ENCODE results near the gene FSCN2.

Gene FSCN2

GRCh38 chr17:81520021-81520901, 7.9 kb upstream of the FSCN2 start:
- Histone ChIP-seq H2AK5ac (ENCODE audit: low read length) (no peak overlapping the region), H3K36me3 (ENCODE audit: control insufficient read depth, insufficient read depth, low read length) (no peaks in the 10 kb centered on the region), H3K18ac (ENCODE audit: low read length) (no peak overlapping the region), H3K27ac (ENCODE audit: low read depth, low read length) (no peak overlapping the region), H2BK15ac (replicated peaks; ENCODE audit: low read depth) (no peak overlapping the region), H3K4ac (ENCODE audit: low read depth, low read length) (no peak overlapping the region), H3K27me3 (ENCODE audit: insufficient read depth, low read length, poor library complexity) (no peaks in the 10 kb centered on the region), H3K79me1 (ENCODE audit: low read length) (peaks cover 3% of the 10 kb centered on the region), H2BK120ac (ENCODE audit: low read depth, low read length) (no peak overlapping the region), H4K8ac (ENCODE audit: low read depth, low read length) (no peak overlapping the region), H3K56ac (ENCODE audit: low read length) (no peak overlapping the region), H3K23ac (ENCODE audit: low read length) (no peak overlapping the region), H2BK5ac (ENCODE audit: low read length) (no peak overlapping the region), H3K79me2 (ENCODE audit: control insufficient read depth, insufficient read depth, low read length) (peaks cover 16% of the 10 kb centered on the region), H3K4me1 (ENCODE audit: control insufficient read depth, low read depth, low read length) (peaks cover 12% of the 10 kb centered on the region), H4K5ac (ENCODE audit: low read length) (no peak overlapping the region), H3K4me3 (ENCODE audit: low read length) (no peak overlapping the region), H3K9ac (ENCODE audit: low read length) (no peak overlapping the region), H3K4me2 (ENCODE audit: low read length) (no peak overlapping the region)
- DNase-seq = no peak
- no CpG with 5 or more reads among the region's 14 CpGs for WGBS (ENCODE audit: extremely low coverage, insufficient coverage, low lambda C conversion rate)

GRCh38 chr17:81522491-81523401, 5.4 kb upstream of the FSCN2 start:
- H3K56ac ChIP-seq (ENCODE audit: low read length) = no peak overlapping the region
- no CpG with 5 or more reads among the region's 26 CpGs for WGBS (ENCODE audit: extremely low coverage, insufficient coverage, low lambda C conversion rate)

GRCh38 chr17:81523402-81524038, 4.7 kb upstream of the FSCN2 start:
- WGBS (ENCODE audit: extremely low coverage, insufficient coverage, low lambda C conversion rate) = no CpG with 5 or more reads among the region's 17 CpGs
- no peak overlapping the region for H3K9ac ChIP-seq (ENCODE audit: low read length)
- no peaks in the 10 kb centered on the region for H3K36me3 ChIP-seq (ENCODE audit: control insufficient read depth, insufficient read depth, low read length)
- peaks cover 2% of the 10 kb centered on the region for H3K4me1 ChIP-seq (ENCODE audit: control insufficient read depth, low read depth, low read length)
- no peak overlapping the region for H3K18ac ChIP-seq (ENCODE audit: low read length)
- H3K27me3 ChIP-seq (ENCODE audit: insufficient read depth, low read length, poor library complexity) = no peaks in the 10 kb centered on the region
- peak overlapping the region; percentile 37 for H3K56ac ChIP-seq (ENCODE audit: low read length)
- no peak overlapping the region for H3K4me3 ChIP-seq (ENCODE audit: low read length)
- no peak overlapping the region for H4K8ac ChIP-seq (ENCODE audit: low read depth, low read length)
- no peak overlapping the region for H2BK5ac ChIP-seq (ENCODE audit: low read length)
- H2BK120ac ChIP-seq (ENCODE audit: low read depth, low read length) = no peak overlapping the region
- no peak overlapping the region for H3K4ac ChIP-seq (ENCODE audit: low read depth, low read length)
- H3K4me2 ChIP-seq (ENCODE audit: low read length) = no peak overlapping the region
- no peaks in the 10 kb centered on the region for H3K79me2 ChIP-seq (ENCODE audit: control insufficient read depth, insufficient read depth, low read length)
- H4K5ac ChIP-seq (ENCODE audit: low read length) = no peak overlapping the region
- H2AK5ac ChIP-seq (ENCODE audit: low read length) = no peak overlapping the region
- DNase-seq = no peak
- no peak overlapping the region for H3K23ac ChIP-seq (ENCODE audit: low read length)
- no peaks in the 10 kb centered on the region for H3K79me1 ChIP-seq (ENCODE audit: low read length)
- H3K27ac ChIP-seq (ENCODE audit: low read depth, low read length) = no peak overlapping the region
- H2BK15ac ChIP-seq (replicated peaks; ENCODE audit: low read depth) = no peak overlapping the region

More at GRCh38 chr17:81522491-81523401, 5.4 kb upstream of the FSCN2 start:
- H3K27ac ChIP-seq (ENCODE audit: low read depth, low read length) = no peak overlapping the region
- no peak overlapping the region for H2BK5ac ChIP-seq (ENCODE audit: low read length)
- H3K79me1 ChIP-seq (ENCODE audit: low read length) = no peaks in the 10 kb centered on the region
- no peak overlapping the region for H2BK120ac ChIP-seq (ENCODE audit: low read depth, low read length)
- H3K79me2 ChIP-seq (ENCODE audit: control insufficient read depth, insufficient read depth, low read length) = no peaks in the 10 kb centered on the region
- DNase-seq = peak; percentile 93
- no peak overlapping the region for H4K8ac ChIP-seq (ENCODE audit: low read depth, low read length)
- no peak overlapping the region for H4K5ac ChIP-seq (ENCODE audit: low read length)
- no peaks in the 10 kb centered on the region for H3K27me3 ChIP-seq (ENCODE audit: insufficient read depth, low read length, poor library complexity)
- H3K4ac ChIP-seq (ENCODE audit: low read depth, low read length) = no peak overlapping the region
- H3K4me1 ChIP-seq (ENCODE audit: control insufficient read depth, low read depth, low read length) = peaks cover 6% of the 10 kb centered on the region
- no peak overlapping the region for H3K4me3 ChIP-seq (ENCODE audit: low read length)
- no peak overlapping the region for H3K23ac ChIP-seq (ENCODE audit: low read length)
- H3K4me2 ChIP-seq (ENCODE audit: low read length) = no peak overlapping the region
- H2AK5ac ChIP-seq (ENCODE audit: low read length) = no peak overlapping the region
- H3K9ac ChIP-seq (ENCODE audit: low read length) = no peak overlapping the region
- no peak overlapping the region for H2BK15ac ChIP-seq (replicated peaks; ENCODE audit: low read depth)
- no peaks in the 10 kb centered on the region for H3K36me3 ChIP-seq (ENCODE audit: control insufficient read depth, insufficient read depth, low read length)
- H3K18ac ChIP-seq (ENCODE audit: low read length) = no peak overlapping the region

- WGBS (ENCODE audit: extremely low coverage, insufficient coverage, low lambda C conversion rate) = no CpG with 5 or more reads among the region's 18 CpGs
- Histone ChIP-seq H3K18ac (ENCODE audit: low read length) (no peak overlapping the region), H4K5ac (ENCODE audit: low read length) (no peak overlapping the region)
These were observed 3.9 kb upstream of the FSCN2 start for GRCh38 chr17:81524039-81524864.

GRCh38 chr17:81524865-81525159, 3.4 kb upstream of the FSCN2 start:
- Histone ChIP-seq H3K9ac (ENCODE audit: low read length) (no peak overlapping the region), H4K8ac (ENCODE audit: low read depth, low read length) (no peak overlapping the region), H3K4me3 (ENCODE audit: low read length) (no peak overlapping the region), H3K4me2 (ENCODE audit: low read length) (no peak overlapping the region), H3K79me2 (ENCODE audit: control insufficient read depth, insufficient read depth, low read length) (no peaks in the 10 kb centered on the region), H3K56ac (ENCODE audit: low read length) (no peak overlapping the region), H3K18ac (ENCODE audit: low read length) (no peak overlapping the region), H2BK120ac (ENCODE audit: low read depth, low read length) (no peak overlapping the region), H3K4me1 (ENCODE audit: control insufficient read depth, low read depth, low read length) (no peaks in the 10 kb centered on the region), H3K79me1 (ENCODE audit: low read length) (no peaks in the 10 kb centered on the region), H4K5ac (ENCODE audit: low read length) (no peak overlapping the region), H2BK5ac (ENCODE audit: low read length) (no peak overlapping the region), H2BK15ac (replicated peaks; ENCODE audit: low read depth) (no peak overlapping the region), H3K27ac (ENCODE audit: low read depth, low read length) (no peak overlapping the region), H3K36me3 (ENCODE audit: control insufficient read depth, insufficient read depth, low read length) (no peaks in the 10 kb centered on the region), H3K4ac (ENCODE audit: low read depth, low read length) (no peak overlapping the region), H3K27me3 (ENCODE audit: insufficient read depth, low read length, poor library complexity) (no peaks in the 10 kb centered on the region), H3K23ac (ENCODE audit: low read length) (no peak overlapping the region), H2AK5ac (ENCODE audit: low read length) (no peak overlapping the region)
- DNase-seq = no peak
- no CpG with 5 or more reads among the region's 8 CpGs for WGBS (ENCODE audit: extremely low coverage, insufficient coverage, low lambda C conversion rate)

More at GRCh38 chr17:81524039-81524864, 3.9 kb upstream of the FSCN2 start:
- no peak for DNase-seq
- H2AK5ac ChIP-seq (ENCODE audit: low read length) = no peak overlapping the region
- H3K56ac ChIP-seq (ENCODE audit: low read length) = no peak overlapping the region
- H2BK5ac ChIP-seq (ENCODE audit: low read length) = no peak overlapping the region
- H3K79me2 ChIP-seq (ENCODE audit: control insufficient read depth, insufficient read depth, low read length) = no peaks in the 10 kb centered on the region
- H3K4me1 ChIP-seq (ENCODE audit: control insufficient read depth, low read depth, low read length) = no peaks in the 10 kb centered on the region
- H3K9ac ChIP-seq (ENCODE audit: low read length) = no peak overlapping the region
- peak overlapping the region; percentile 66 for H3K23ac ChIP-seq (ENCODE audit: low read length)
- no peaks in the 10 kb centered on the region for H3K79me1 ChIP-seq (ENCODE audit: low read length)
- no peaks in the 10 kb centered on the region for H3K27me3 ChIP-seq (ENCODE audit: insufficient read depth, low read length, poor library complexity)
- no peak overlapping the region for H3K4me3 ChIP-seq (ENCODE audit: low read length)
- no peak overlapping the region for H3K4me2 ChIP-seq (ENCODE audit: low read length)
- H3K4ac ChIP-seq (ENCODE audit: low read depth, low read length) = no peak overlapping the region
- H2BK120ac ChIP-seq (ENCODE audit: low read depth, low read length) = no peak overlapping the region
- no peak overlapping the region for H3K27ac ChIP-seq (ENCODE audit: low read depth, low read length)
- no peak overlapping the region for H2BK15ac ChIP-seq (replicated peaks; ENCODE audit: low read depth)
- H4K8ac ChIP-seq (ENCODE audit: low read depth, low read length) = no peak overlapping the region
- H3K36me3 ChIP-seq (ENCODE audit: control insufficient read depth, insufficient read depth, low read length) = no peaks in the 10 kb centered on the region
